B cell (primary cell): ENCODE measurements around the gene YPEL4.

Experiments used
- EZH2 ChIP-seq: IDR thresholded peaks from 2 replicates; pipeline ENCODE4 v1.6.1; 2012; ENCODE audit warnings: borderline replicate concordance, low read depth, mild to moderate bottlenecking, moderate library complexity, low read length; ENCODE audit not compliant: insufficient read depth, poor library complexity, severe bottlenecking
- TF ChIP-seq, protein P1 (sequence below): fragments of 200-600 bp; IDR thresholded peaks from one replicate; pipeline ENCODE4 v1.8.0; 2022; ENCODE audit warnings: antibody characterized with exemption, mild to moderate bottlenecking

DNA sequence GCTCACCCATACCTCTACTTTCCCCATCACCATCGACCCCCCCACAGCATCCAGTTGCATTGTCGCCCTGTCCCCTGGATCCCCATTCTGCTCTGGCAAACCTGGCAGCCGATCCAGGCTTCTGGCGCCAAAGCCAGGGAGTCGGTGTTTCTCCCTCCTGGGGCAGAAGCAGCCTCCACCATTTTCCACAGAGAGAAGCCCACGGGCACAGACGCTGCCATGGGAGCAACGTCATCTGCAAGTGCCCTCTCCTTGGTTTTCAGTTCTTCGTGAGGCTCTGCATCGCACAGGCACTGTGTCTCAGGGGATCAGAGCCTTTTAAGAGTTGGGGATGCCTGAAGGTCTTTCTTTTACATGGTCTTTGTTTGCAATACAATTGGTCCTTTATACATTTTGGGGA is 2.3 kb downstream of the YPEL4 start:
- TF ChIP-seq, protein P1, sequence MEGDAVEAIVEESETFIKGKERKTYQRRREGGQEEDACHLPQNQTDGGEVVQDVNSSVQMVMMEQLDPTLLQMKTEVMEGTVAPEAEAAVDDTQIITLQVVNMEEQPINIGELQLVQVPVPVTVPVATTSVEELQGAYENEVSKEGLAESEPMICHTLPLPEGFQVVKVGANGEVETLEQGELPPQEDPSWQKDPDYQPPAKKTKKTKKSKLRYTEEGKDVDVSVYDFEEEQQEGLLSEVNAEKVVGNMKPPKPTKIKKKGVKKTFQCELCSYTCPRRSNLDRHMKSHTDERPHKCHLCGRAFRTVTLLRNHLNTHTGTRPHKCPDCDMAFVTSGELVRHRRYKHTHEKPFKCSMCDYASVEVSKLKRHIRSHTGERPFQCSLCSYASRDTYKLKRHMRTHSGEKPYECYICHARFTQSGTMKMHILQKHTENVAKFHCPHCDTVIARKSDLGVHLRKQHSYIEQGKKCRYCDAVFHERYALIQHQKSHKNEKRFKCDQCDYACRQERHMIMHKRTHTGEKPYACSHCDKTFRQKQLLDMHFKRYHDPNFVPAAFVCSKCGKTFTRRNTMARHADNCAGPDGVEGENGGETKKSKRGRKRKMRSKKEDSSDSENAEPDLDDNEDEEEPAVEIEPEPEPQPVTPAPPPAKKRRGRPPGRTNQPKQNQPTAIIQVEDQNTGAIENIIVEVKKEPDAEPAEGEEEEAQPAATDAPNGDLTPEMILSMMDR, result no peak
- TF ChIP-seq EZH2, result no peak
